H54 (cell line): ENCODE measurements around the gene ACADSB.

ENCODE experiments used
- DNase-seq: peaks from one replicate; pipeline ENCODE4 v3.0.0; 2011; ENCODE audit warnings: low spot score, mixed read lengths; ENCODE audit not compliant: insufficient read length
- FAIRE-seq: peaks from 3 replicates; lab custom pipeline; 2011; peaks lifted over from hg19 to GRCh38; lab: Jason Lieb, UNC
- POLR2A ChIP-seq: IDR thresholded peaks from 2 replicates; pipeline ENCODE4 v1.6.1; 2011; ENCODE audit warnings: low read depth, mild to moderate bottlenecking, low read length

Gene ACADSB

GRCh38 chr10:123086281-123086680 lies 77.5 kb downstream of the ACADSB start:
- DNase-seq (no peak), FAIRE-seq (no peak)
- no peak for TF ChIP-seq POLR2A

GRCh38 chr10:123087348-123087747 lies 78.5 kb downstream of the ACADSB start:
- TF ChIP-seq POLR2A = no peak
- DNase-seq (no peak), FAIRE-seq (no peak)

- no peak for FAIRE-seq
- TF ChIP-seq POLR2A = no peak
Measured at GRCh38 chr10:123087786-123088185, 79.0 kb downstream of the ACADSB start.

GRCh38 chr10:123092635-123093414 lies 84.0 kb downstream of the ACADSB start:
- no peak for DNase-seq
- no peak for TF ChIP-seq POLR2A
- FAIRE-seq = no peak

More at GRCh38 chr10:123087786-123088185, 79.0 kb downstream of the ACADSB start:
- no peak for DNase-seq

- TF ChIP-seq POLR2A = no peak
- FAIRE-seq = no peak
- DNase-seq = no peak
Measured at GRCh38 chr10:123093489-123093888, 84.7 kb downstream of the ACADSB start.

- TF ChIP-seq POLR2A = no peak
- DNase-seq = no peak
- no peak for FAIRE-seq
Measured at GRCh38 chr10:123096452-123096851, 87.6 kb downstream of the ACADSB start.

- DNase-seq = no peak
- no peak for TF ChIP-seq POLR2A
- FAIRE-seq = no peak
Measured at GRCh38 chr10:123097039-123097438, 88.2 kb downstream of the ACADSB start.

GRCh38 chr10:123100030-123100762 lies 91.4 kb downstream of the ACADSB start:
- no peak for TF ChIP-seq POLR2A
- FAIRE-seq = no peak
- DNase-seq = no peak

GRCh38 chr10:123101872-123102271 lies 93.1 kb downstream of the ACADSB start:
- FAIRE-seq (no peak), DNase-seq (no peak)
- TF ChIP-seq POLR2A = no peak

- DNase-seq (no peak), FAIRE-seq (no peak)
- no peak for TF ChIP-seq POLR2A
Measured at GRCh38 chr10:123102673-123103072, 93.9 kb downstream of the ACADSB start.

GRCh38 chr10:123103944-123104343 lies 95.1 kb downstream of the ACADSB start:
- FAIRE-seq = no peak
- no peak for TF ChIP-seq POLR2A
- DNase-seq = no peak
